K562 (cell line): Measurements from ENCODE around the gene NDUFB7. TPM values are rescaled to one million over a fixed set of nuclear protein-coding genes. Genes with fewer than 3 reads are reported as not detected.

Source experiments
- ARID1B ChIP-seq: fragments of 450-650 bp; IDR thresholded peaks from 2 replicates; pipeline ENCODE4 v1.6.1; 2016; ENCODE audit warnings: antibody characterized with exemption, mild to moderate bottlenecking, inconsistent platforms
- ARID4B ChIP-seq: sonication (generic); formaldehyde crosslinking; IDR thresholded peaks from 2 replicates; pipeline ENCODE4 v1.8.0; 2022; ENCODE audit warnings: mild to moderate bottlenecking, missing genetic modification reagents
- CEBPG ChIP-seq, 3 experiments: fragments of 200-800 bp in 1 of 3; sonication (Bioruptor generic) in 1 of 3; sonication (generic) in 1 of 3; formaldehyde crosslinking in 1 of 3; IDR thresholded peaks in 2 of 3; conservative IDR thresholded peaks in 1 of 3; 2 replicates each; pipeline versions ENCODE4 v1.6.1 to v1.8.0; 2016 to 2022; ENCODE audit warnings: missing compliant biosample characterization in 2 of 3, missing genetic modification characterization in 2 of 3, mild to moderate bottlenecking in 1 of 3, missing genetic modification reagents in 1 of 3
- E2F1 ChIP-seq: sonication (generic); formaldehyde crosslinking; IDR thresholded peaks from 2 replicates; pipeline ENCODE4 v1.8.1; 2023; ENCODE audit warnings: mild to moderate bottlenecking, missing genetic modification reagents, moderate library complexity
- FOXJ2 ChIP-seq: fragments of 200-800 bp; sonication (Bioruptor generic); IDR thresholded peaks from 2 replicates; pipeline ENCODE4 v1.6.1; 2016; ENCODE audit warnings: missing genetic modification characterization, missing compliant biosample characterization
- FOXK1 ChIP-seq: sonication (generic); formaldehyde crosslinking; IDR thresholded peaks from 2 replicates; pipeline ENCODE4 v1.8.0; 2022; ENCODE audit warnings: missing genetic modification reagents, mild to moderate bottlenecking, borderline replicate concordance
- FOXP1 ChIP-seq: sonication (generic); formaldehyde crosslinking; IDR thresholded peaks from 2 replicates; pipeline ENCODE4 v1.8.0; 2022; ENCODE audit warnings: mild to moderate bottlenecking, missing genetic modification reagents
- HIVEP1 ChIP-seq: fragments of 250-450 bp; sonication (Bioruptor Pico); IDR thresholded peaks from 2 replicates; pipeline ENCODE4 v1.4.0; 2020; ENCODE audit warnings: mild to moderate bottlenecking
- HNRNPLL ChIP-seq: fragments of 200-400 bp; formaldehyde crosslinking; IDR thresholded peaks from 2 replicates; pipeline ENCODE4 v1.6.1; 2017; ENCODE audit warnings: low read length, low read depth, mild to moderate bottlenecking; ENCODE audit not compliant: poor library complexity, severe bottlenecking
- KDM1A ChIP-seq, 2 experiments: fragments of 450-650 bp; IDR thresholded peaks; 2 replicates each; pipeline ENCODE4 v1.6.1; 2016; ENCODE audit warnings: mild to moderate bottlenecking in 2 of 2
- MNT ChIP-seq, 2 experiments: fragments of 450-650 bp; conservative IDR thresholded peaks; 2 replicates each; pipeline ENCODE4 v1.6.1; 2017; ENCODE audit warnings: mild to moderate bottlenecking in 2 of 2, moderate library complexity in 2 of 2
- SAP30 ChIP-seq: fragments of 200-600 bp; sonication (generic); IDR thresholded peaks from 2 replicates; pipeline ENCODE4 v1.6.1; 2012; ENCODE audit warnings: borderline replicate concordance, low read depth, mild to moderate bottlenecking, moderate library complexity, low read length, control low read depth, inconsistent platforms; ENCODE audit not compliant: insufficient read depth, poor library complexity, severe bottlenecking
- SMAD4 ChIP-seq: fragments of 250-450 bp; sonication (Bioruptor Pico); conservative IDR thresholded peaks from 2 replicates; pipeline ENCODE4 v1.8.0; 2021; ENCODE audit warnings: inconsistent platforms, mild to moderate bottlenecking, moderate library complexity
- TFAM ChIP-seq: fragments of 250-450 bp; sonication (Bioruptor Pico); conservative IDR thresholded peaks from 2 replicates; pipeline ENCODE4 v1.5.0; 2021; ENCODE audit warnings: mild to moderate bottlenecking, moderate library complexity
- TRIM24 ChIP-seq, 2 experiments: fragments of 450-650 bp; IDR thresholded peaks; 2 replicates each; pipeline ENCODE4 v1.6.1; 2016
- ZBTB33 ChIP-seq: sonication (generic); formaldehyde crosslinking; IDR thresholded peaks from 2 replicates; pipeline ENCODE4 v1.8.1; 2023; ENCODE audit warnings: mild to moderate bottlenecking, missing genetic modification reagents
- polyA plus RNA-seq, 8 experiments: library from polyadenylated mRNA; depleted of rRNA in 4 of 8; stranded (reverse) in 5 of 8; unstranded in 3 of 8; fragments of >200 nt; fragmentation: Nextera tagmentation in 2 of 8; fragmentation: Illumina TruSeq in 1 of 8; extraction: Ambion mirVana in 2 of 8; extraction: Trizol in 1 of 8; gene quantifications; 2 replicates each; pipeline versions ENCODE4 v1.2.1 to v1.2.3, GENCODE V29; 2011 to 2014; ENCODE audit warnings: inconsistent platforms in 1 of 8, missing spikeins in 1 of 8
- total RNA-seq, 7 experiments: library from RNA; depleted of rRNA in 6 of 7; stranded (reverse); fragments of >200 nt in 6 of 7; fragmentation: Illumina TruSeq in 2 of 7; extraction: Trizol in 2 of 7; gene quantifications; 2 replicates each; pipeline versions ENCODE4 v1.2.1 to v1.2.3, GENCODE V29; 2011 to 2021; ENCODE audit warnings: low replicate concordance in 1 of 7

Gene NDUFB7
- total and polyA plus RNA-seq, 9 of the 15 experiments (the other 6 are each of a cell fraction or from before 2014, with no cell fraction given) = 14.9 to 842 (median 137) TPM

GRCh38 chr19:14528419-14529253 is 43.2 kb downstream of the NDUFB7 start (continued):
- no peak for TF ChIP-seq FOXP1
- no peak for TF ChIP-seq HNRNPLL
- TF ChIP-seq KDM1A (IDR thresholded peaks at IDR 0.05) = peak; percentile 59 to 78
- TF ChIP-seq HIVEP1 = no peak
- no peak for TF ChIP-seq TFAM (CRISPR knock-in tag)
- no peak for TF ChIP-seq E2F1 (CRISPR knock-in tag)
- 0 out of 2 replicates have a peak, but pooled peaks have one; percentile 10 for TF ChIP-seq FOXJ2 (tag)
- peak; percentile 66 for TF ChIP-seq ARID1B
- no peak for TF ChIP-seq SAP30
- peak in 1 of 2 experiments; percentile 56; a peak in 2 of 4 replicates for TF ChIP-seq TRIM24 (IDR thresholded peaks at IDR 0.05)
- 0 out of 4 replicates have a peak, but pooled peaks of 1 of the 2 experiments have one; percentile 65 for TF ChIP-seq MNT (conservative IDR thresholded peaks at IDR 0.05)
- peak; percentile 80; the same call in 1 of the 2 replicates for TF ChIP-seq ZBTB33 (CRISPR knock-in tag)
- TF ChIP-seq FOXK1 (CRISPR knock-in tag) = 0 out of 2 replicates have a peak, but pooled peaks have one; percentile 17
- peak; percentile 52; the same call in 1 of the 2 replicates for TF ChIP-seq ARID4B (CRISPR knock-in tag)
- TF ChIP-seq SMAD4 = 0 out of 2 replicates have a peak, but pooled peaks have one; percentile 23
- TF ChIP-seq CEBPG (CRISPR knock-in tag; IDR thresholded peaks at IDR 0.05) = peak; percentile 74
- TF ChIP-seq CEBPG (tag; conservative IDR thresholded peaks at IDR 0.05 in 1 of 2, IDR thresholded peaks at IDR 0.05 in 1 of 2) = peak in 1 of 2 experiments; percentile 57; a peak in 1 of 4 replicates
